GM15510 (cell line): ENCODE results near the gene ABCC5.

Experiments
- POLR2A ChIP-seq: IDR thresholded peaks from 3 replicates; pipeline ENCODE4 v1.6.1; 2011; ENCODE audit warnings: borderline replicate concordance; ENCODE audit not compliant: insufficient read length; ENCODE audit errors: extremely low read depth

ABCC5 gene

DNA sequence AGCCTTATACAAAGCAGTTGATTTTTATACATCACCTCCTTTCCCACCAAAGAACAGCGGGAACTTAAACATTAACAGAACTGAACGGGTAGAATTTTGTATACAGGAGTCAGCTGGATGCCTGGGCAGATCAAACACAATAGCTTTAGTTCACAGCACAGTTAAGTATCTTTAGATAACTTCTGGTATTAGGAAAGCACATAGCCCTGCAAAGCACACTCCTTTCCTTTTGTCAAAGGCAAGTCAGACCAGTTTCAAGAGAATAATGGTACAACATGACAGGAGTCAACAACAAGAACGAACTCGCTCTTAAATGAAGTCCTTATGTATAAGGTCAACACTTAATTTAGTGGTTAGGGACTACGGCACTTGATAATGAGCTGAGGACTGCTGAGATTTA is 26.3 kb downstream of the ABCC5 start:
- TF ChIP-seq POLR2A, result no peak

DNA sequence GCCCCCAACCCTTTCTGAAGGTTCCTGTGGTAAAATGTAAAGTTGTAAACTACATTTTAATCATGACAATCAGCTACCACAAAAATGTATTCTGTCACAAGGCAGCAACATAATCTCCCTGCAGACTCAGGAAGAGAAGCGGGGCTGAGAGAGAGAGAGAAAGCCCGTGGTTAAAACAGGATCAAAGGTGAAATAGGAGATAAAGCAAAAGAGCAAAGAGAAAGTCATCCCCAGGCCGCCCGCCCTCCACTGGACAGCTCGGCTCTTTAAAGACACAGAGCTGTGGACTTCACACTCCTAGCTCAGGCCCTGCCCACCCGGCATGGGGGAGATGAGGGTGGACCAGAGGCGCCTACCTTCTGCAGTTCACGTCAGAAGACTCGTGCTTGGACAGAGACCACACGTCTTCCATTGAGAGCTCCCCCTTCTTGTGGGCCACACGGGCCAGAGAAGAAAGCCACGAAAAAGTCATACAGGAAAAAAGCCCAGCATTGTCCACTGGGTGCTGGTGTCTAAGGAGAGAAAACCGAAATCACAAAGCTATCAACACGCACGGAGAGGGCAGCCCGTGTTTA is 29.4 kb downstream of the ABCC5 start:
- no peak for TF ChIP-seq POLR2A

DNA sequence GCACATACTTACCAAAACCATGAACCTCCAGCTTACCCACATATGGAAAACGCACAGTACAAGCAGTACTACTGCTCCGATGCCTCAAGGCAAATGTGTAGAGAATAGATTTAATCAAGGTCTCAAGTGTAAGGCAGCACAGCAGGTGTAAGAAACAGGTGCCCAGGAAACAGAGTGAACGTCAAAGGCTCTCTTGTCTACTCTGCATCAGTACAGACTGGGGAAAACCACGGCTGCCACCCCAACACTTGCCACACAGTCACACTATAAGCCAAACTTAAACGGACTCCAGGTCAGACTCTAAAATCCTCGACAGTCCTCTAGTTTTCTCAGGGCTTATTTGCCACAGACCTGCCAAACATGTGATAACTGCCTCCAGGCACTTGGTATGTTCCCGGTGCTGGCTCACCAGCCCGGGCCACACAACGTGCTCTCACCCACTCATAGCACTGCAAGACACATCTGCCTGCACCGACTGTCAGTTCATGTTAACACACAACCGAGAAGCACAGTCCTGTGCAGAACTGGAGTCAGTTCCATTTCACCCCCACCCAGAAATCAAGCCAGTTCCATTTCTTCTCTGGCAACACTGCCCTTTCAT is 30.6 kb downstream of the ABCC5 start:
- no peak for TF ChIP-seq POLR2A

GRCh38 chr3:183984749-183985729 is 32.6 kb downstream of the ABCC5 start:
- TF ChIP-seq POLR2A, result no peak

DNA sequence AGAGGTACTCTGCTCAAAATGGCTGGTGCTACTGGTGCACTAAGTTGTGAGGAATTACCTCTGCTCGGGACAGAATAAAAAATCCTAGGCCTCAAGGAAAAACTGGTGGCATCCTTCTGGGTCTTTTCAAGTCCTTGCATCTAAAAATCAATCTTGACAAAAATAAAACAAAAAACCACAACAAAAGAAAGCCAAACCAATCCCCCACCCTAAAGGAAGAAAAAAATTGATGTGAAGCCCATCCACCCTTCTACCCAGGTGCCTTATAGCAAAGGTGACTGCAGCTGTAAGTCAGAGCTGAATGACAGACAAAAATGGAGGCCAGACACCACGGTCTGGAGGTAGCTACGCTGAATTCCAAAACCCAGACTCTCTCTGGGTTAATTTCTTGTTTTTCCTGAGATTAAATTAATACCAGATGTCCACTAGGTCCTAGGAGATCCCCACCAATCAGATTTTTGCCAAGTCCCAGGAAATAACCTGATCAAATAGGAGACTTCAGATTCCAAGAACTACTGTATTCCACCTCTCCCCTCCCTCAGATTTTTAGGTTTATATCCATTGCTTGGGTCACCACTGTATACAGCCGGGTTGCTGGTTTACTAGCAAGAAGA is 33.5 kb downstream of the ABCC5 start:
- TF ChIP-seq POLR2A, result no peak

- TF ChIP-seq POLR2A, result no peak
Measured at GRCh38 chr3:183981990-183982644, 35.6 kb downstream of the ABCC5 start.

DNA sequence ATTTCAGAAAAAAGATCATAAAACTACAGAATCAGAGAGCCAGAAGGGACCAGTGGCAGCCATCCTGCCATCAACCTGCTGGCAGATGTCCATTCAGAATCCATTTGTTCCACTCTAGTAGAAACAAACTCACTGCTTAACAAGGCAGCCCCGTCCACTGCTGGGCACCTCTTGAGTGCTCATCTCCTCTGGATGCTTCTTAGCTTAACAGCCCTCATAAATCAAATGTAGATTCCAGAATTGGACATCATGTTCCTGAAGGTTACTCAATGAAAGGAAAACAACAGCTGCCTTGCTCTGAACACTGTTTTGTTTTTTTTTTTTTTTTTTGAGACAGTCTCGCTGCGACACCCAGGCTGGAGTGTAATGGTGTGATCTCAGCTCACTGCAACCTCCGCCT is 37.3 kb downstream of the ABCC5 start:
- TF ChIP-seq POLR2A, result no peak

- TF ChIP-seq POLR2A, result no peak
Measured at GRCh38 chr3:183975981-183976662, 41.6 kb downstream of the ABCC5 start.

- no peak for TF ChIP-seq POLR2A
Measured at GRCh38 chr3:183968666-183969245, 48.9 kb downstream of the ABCC5 start.

- TF ChIP-seq POLR2A, result no peak
Measured at GRCh38 chr3:183967693-183968092, 50.0 kb downstream of the ABCC5 start.

GRCh38 chr3:183966361-183966791 is 51.3 kb downstream of the ABCC5 start:
- no peak for TF ChIP-seq POLR2A

GRCh38 chr3:183962807-183963206 is 54.9 kb downstream of the ABCC5 start:
- no peak for TF ChIP-seq POLR2A

- no peak for TF ChIP-seq POLR2A
Measured at GRCh38 chr3:183959214-183959613, 58.5 kb downstream of the ABCC5 start.

GRCh38 chr3:183958775-183959174 is 58.9 kb downstream of the ABCC5 start:
- TF ChIP-seq POLR2A, result no peak
